Stimulated activated CD4-positive, alpha-beta T cell treated with anti-CD3 and anti-CD28 coated beads, Interleukin-2, amount 100 ng/mL, for 4 hours (primary cell): ENCODE data around the gene MTF2.
"Not testable (repeated sequence)": the region's sequence is repeated elsewhere in the genome, so short reads cannot be mapped to it uniquely, and the experiment has no call there.

Experiments used
- DNase-seq: peaks from one replicate; pipeline ENCODE4 v3.0.0-alpha.2; 2020; ENCODE audit warnings: low read depth

The MTF2 gene

GRCh38 chr1:93078986-93079654 is at the start of gene MTF2:
MTF2 (plus strand) TSS chr1:93079283; CDS start chr1:93079527, 244 bp downstream.
- peak; percentile 92 for DNase-seq

GRCh38 chr1:93029317-93029716 is 49.8 kb upstream of the MTF2 start:
- no peak for DNase-seq

GRCh38 chr1:93030191-93030590 is 48.9 kb upstream of the MTF2 start:
- DNase-seq, result not testable (repeated sequence)

GRCh38 chr1:93031711-93032110 is 47.4 kb upstream of the MTF2 start:
- DNase-seq, result no peak

GRCh38 chr1:93033029-93033428 is 46.1 kb upstream of the MTF2 start:
- no peak for DNase-seq

GRCh38 chr1:93033785-93034184 is 45.3 kb upstream of the MTF2 start:
- DNase-seq, result no peak

GRCh38 chr1:93034397-93034796 is 44.7 kb upstream of the MTF2 start:
- DNase-seq, result no peak

- no peak for DNase-seq
Measured at GRCh38 chr1:93036672-93037071, 42.4 kb upstream of the MTF2 start.

GRCh38 chr1:93042187-93043056 is 36.7 kb upstream of the MTF2 start:
- no peak for DNase-seq

GRCh38 chr1:93043057-93043557 is 36.0 kb upstream of the MTF2 start:
- no peak for DNase-seq

- no peak for DNase-seq
Measured at GRCh38 chr1:93047618-93048017, 31.5 kb upstream of the MTF2 start.

- no peak for DNase-seq
Measured at GRCh38 chr1:93051961-93052360, 27.1 kb upstream of the MTF2 start.

GRCh38 chr1:93056214-93056613 is 22.9 kb upstream of the MTF2 start:
- DNase-seq, result no peak

GRCh38 chr1:93056649-93057048 is 22.4 kb upstream of the MTF2 start:
- DNase-seq, result no peak

GRCh38 chr1:93061895-93062792 is 16.9 kb upstream of the MTF2 start:
- DNase-seq, result no peak

- no peak for DNase-seq
Measured at GRCh38 chr1:93076268-93076667, 2.8 kb upstream of the MTF2 start.

GRCh38 chr1:93078203-93078602 is 880 bp upstream of the MTF2 start:
- no peak for DNase-seq

- no peak for DNase-seq
Measured at GRCh38 chr1:93078638-93078985, 471 bp upstream of the MTF2 start.

- DNase-seq, result no peak
Measured at GRCh38 chr1:93079685-93080141, 630 bp downstream of the MTF2 start.

- no peak for DNase-seq
Measured at GRCh38 chr1:93080179-93080823, 1.2 kb downstream of the MTF2 start.

- DNase-seq, result no peak
Measured at GRCh38 chr1:93081716-93082115, 2.6 kb downstream of the MTF2 start.

GRCh38 chr1:93082313-93082712 is 3.2 kb downstream of the MTF2 start:
- DNase-seq, result no peak
